NCI-H2227 treated with DMSO at 0.1 percent for 48 hours (cell line): Measurements from ENCODE around the gene C1orf115.
"Not testable (repeated sequence)": the region's sequence is repeated elsewhere in the genome, so short reads cannot be mapped to it uniquely, and the experiment has no call there.

Experiments used
- DNase-seq: peaks from one replicate; lab custom pipeline; 2025; lab: John Stamatoyannopoulos, UW

C1orf115 gene

DNA sequence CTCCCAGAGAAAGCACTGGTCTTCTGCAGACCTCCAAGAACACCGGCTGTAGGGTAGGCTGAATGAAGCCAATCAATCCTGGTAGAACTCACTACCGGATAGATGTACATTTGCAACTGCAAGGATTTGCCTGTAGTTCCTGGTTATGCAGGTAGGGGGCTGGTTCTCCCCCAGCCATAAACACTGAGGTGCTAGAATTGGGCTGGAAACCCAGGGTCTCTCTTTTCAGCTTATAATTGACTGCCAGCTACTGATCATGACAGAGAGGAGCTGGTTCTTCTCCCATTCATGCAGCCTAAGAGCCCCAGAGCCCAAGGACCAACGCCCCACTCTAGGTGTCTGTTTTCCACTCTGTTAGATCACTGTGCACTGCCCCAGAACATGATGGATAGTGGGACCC, 36.5 kb downstream of the C1orf115 start:
- no peak for DNase-seq

DNA sequence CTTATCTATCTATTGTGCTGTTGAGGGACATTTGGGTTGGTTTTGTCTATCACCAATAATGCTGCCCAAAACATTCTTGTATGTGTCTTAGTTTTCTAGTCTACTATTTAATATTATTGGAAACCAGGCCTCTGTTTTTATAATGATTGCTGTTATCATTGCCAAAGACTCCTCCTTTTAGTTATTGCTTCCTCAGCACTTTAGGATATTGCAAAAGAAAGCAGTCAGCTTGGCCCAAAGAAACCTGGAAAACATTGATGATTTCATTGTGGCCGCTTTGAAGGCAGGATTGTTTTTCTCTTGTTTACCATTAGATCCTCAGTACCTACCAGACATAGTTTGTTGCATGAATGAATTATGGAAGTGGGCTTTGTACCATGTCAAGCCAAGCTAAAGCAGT, 37.4 kb downstream of the C1orf115 start:
- no peak for DNase-seq

DNA sequence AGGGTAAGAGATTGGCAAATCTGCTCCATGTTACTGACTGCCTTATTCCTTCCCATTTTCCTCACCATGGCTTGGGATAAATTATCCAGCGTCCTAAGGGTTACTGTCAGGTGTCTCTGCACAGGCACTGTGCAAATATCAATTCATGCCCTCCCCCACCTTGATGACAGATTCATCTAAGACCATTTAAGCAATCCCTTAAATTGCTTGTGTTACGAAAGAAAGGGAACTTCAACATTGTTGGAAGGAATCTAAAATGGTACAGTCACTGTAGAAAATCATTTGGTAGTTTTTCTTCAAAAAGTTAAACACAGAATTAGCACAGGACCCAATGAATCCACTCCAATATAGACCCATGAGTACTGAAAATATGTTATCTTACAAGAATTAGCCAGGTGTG, 40.3 kb downstream of the C1orf115 start:
- DNase-seq = no peak

GRCh38 chr1:220732137-220732536, 42.0 kb downstream of the C1orf115 start:
- DNase-seq = no peak

GRCh38 chr1:220732621-220733020, 42.5 kb downstream of the C1orf115 start:
- no peak for DNase-seq

- peak; percentile 20 for DNase-seq
Observed at GRCh38 chr1:220733086-220733601, 43.0 kb downstream of the C1orf115 start.

DNA sequence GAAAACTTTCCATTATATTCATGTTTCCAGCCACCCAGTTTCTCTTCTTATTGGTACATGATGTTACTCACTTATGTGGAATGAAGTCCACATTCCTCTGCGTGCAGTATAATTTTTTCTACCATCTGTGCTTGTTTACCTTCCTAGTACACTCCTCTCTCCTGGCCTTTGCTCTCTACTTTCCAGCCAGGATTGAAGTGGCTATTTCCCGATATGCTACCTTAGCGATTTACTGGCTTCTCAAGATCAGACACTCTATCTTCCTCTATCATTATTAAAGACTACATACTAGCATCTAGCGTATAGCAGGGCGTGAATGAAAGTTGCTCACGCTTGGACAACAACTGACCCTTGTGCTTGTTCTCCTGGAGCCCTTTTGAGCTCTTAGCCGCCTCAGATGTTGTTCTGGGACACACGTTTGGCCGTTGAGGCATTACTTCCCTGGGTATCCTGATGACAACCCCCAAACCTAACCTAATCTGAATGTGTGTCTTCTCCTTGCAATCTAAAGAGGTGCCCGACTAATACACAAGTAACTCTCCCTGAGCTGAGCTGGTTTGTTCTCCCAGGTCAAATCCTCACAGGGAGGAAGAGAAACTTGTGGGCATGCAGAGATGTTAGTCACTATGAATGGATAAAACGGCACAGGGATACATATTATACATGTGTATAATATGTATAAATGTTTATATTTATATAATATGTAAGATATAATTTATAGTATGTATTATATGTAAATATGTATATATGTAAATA, 44.6 kb downstream of the C1orf115 start:
- DNase-seq = peak; percentile 31

DNA sequence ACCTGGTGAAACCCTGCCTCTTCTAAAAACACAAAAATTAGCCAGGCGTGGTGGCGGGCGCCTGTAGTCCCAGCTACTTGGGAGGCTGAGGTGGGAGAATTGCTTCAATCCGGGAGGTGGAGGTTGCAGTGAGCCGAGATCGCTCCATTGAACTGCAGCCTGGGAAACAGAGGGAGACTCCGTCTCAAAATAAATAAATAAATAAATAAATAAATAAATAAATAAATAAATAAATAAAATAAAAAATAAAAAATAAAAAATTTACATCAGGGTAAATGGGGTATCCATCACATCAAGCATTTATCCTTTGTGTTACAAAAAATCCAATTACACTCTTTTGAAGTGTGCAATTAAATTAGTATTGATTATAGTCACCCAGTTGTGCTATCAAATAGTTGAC, 46.1 kb downstream of the C1orf115 start:
- DNase-seq = not testable (repeated sequence)

GRCh38 chr1:220741349-220741748, 51.2 kb downstream of the C1orf115 start:
- no peak for DNase-seq

DNA sequence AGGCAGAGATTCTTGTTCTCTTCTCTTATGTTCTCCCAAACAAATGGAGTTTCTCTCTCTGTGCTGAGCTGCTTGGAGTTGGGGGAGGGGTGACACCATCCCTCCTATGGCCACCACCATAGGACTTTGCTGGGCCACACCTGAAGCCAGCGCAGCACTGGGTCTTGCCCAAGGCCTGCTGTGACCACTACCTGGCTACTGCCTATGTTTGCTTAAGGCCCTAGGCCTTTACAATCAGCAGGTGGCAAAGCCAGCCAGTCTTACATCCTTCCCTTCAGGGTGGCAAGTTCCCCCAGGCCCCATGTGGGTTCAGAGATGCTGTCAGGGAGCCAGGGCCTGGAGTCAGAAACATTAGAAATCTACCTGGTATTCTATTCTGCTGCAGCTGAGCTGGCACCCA, 51.7 kb downstream of the C1orf115 start:
- DNase-seq = no peak

- no peak for DNase-seq
Observed at GRCh38 chr1:220742520-220742919, 52.4 kb downstream of the C1orf115 start.

DNA sequence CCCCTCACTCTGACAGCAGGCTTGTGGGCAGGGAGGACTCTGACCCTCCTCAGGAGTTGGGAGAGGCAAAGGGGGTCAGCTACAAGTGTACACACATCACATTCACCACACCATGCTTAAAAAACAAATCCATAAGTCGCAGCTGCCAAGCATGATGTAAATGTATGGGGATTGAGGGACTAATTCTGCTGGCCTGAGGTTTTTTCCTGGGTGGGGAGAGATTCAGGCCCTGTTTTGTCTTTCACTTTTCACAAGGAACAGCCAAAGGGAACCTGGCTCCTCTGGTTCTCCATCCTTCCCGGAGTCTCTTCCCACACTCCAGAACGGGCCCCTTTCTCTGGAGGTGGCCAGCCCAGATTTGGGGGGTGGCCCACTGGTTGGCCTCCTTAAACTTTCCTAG, 56.7 kb downstream of the C1orf115 start:
- DNase-seq = no peak

- no peak for DNase-seq
Observed at GRCh38 chr1:220747437-220748088, 57.4 kb downstream of the C1orf115 start.

GRCh38 chr1:220748089-220748934, 58.1 kb downstream of the C1orf115 start, which contains the start of gene MTARC2:
TSS of gene MTARC2 (plus strand) at chr1:220748322. CDS start at chr1:220748532, 210 bp downstream.
- peak; percentile 44 for DNase-seq
